Gastrocnemius medialis (tissue), 4 donors: ENCODE results near the gene PDCD1. TPM values are rescaled to one million over a fixed set of nuclear protein-coding genes. Genes with fewer than 3 reads are reported as not detected.

Experiments used
- ATAC-seq, 2 donors: fragments of 150-250 bp; one replicate each; pipeline ENCODE4 v1.9.1; 2016
- DNase-seq, 2 donors: peaks; one replicate each; pipeline ENCODE4 v3.0.0-alpha.2; 2019
- H3K27ac ChIP-seq, 4 donors: fragments of 200-600 bp; sonication (generic); 1 replicate in 1 of 4; 2 replicates in 3 of 4; pipeline ENCODE4 v1.5.1; 2016 to 2018; ENCODE audit warnings: mild to moderate bottlenecking in 2 of 4, moderate library complexity in 1 of 4
- H3K27me3 ChIP-seq, 3 donors: fragments of 200-600 bp; sonication (generic) in 2 of 3; 1 replicate in 1 of 3; 2 replicates in 2 of 3; pipeline versions ENCODE4 v1.5.1 to v1.6.0; 2016 to 2019; ENCODE audit warnings: mild to moderate bottlenecking in 1 of 3, moderate library complexity in 1 of 3
- H3K36me3 ChIP-seq, 2 donors: fragments of 200-600 bp; sonication (generic) in 1 of 2; one replicate each; pipeline ENCODE4 v1.5.1; 2017 to 2018
- H3K4me1 ChIP-seq, 2 donors: fragments of 200-600 bp; sonication (generic) in 1 of 2; one replicate each; pipeline ENCODE4 v1.5.1; 2016 to 2017; ENCODE audit warnings: mild to moderate bottlenecking in 2 of 2
- H3K4me3 ChIP-seq, 4 donors: fragments of 200-600 bp; sonication (generic) in 3 of 4; 1 replicate in 1 of 4; 2 replicates in 3 of 4; pipeline ENCODE4 v1.5.1; 2016 to 2019; ENCODE audit warnings: mild to moderate bottlenecking in 2 of 4
- H3K9me3 ChIP-seq, 3 donors: fragments of 200-600 bp; sonication (generic) in 2 of 3; 1 replicate in 1 of 3; 2 replicates in 2 of 3; pipeline ENCODE4 v1.5.1; 2016 to 2019
- CTCF ChIP-seq, 5 experiments: fragments of 450-650 bp in 3 of 5; fragments of 200-600 bp in 2 of 5; sonication (generic) in 2 of 5; IDR thresholded peaks in 4 of 5; conservative IDR thresholded peaks in 1 of 5; 1 replicate in 4 of 5; 2 replicates in 1 of 5; pipeline ENCODE4 v1.5.1; 2016 to 2019; ENCODE audit warnings: antibody characterized with exemption in 5 of 5, mild to moderate bottlenecking in 3 of 5, moderate library complexity in 3 of 5
- POLR2A ChIP-seq, 2 donors: fragments of 450-650 bp; IDR thresholded peaks; one replicate each; pipeline ENCODE4 v1.6.1; 2017; ENCODE audit warnings: antibody characterized with exemption in 2 of 2, mild to moderate bottlenecking in 2 of 2, moderate library complexity in 2 of 2
- in situ Hi-C, 4 donors: fragments of 200-750 bp; cut with MboI; loops; one replicate each; pipeline versions ENCODE4 v1.15.0 to v1.8.0; 2017; ENCODE audit warnings: low sequenced_read_pairs in 4 of 4
- intact Hi-C: fragments of 100-400 bp; cut with DNase I; formaldehyde crosslinking; loops from one replicate; pipeline ENCODE4 v1.15.1; 2023; ENCODE audit warnings: low total_unique reads
- total RNA-seq, 4 donors: library from RNA; depleted of rRNA; stranded (reverse); fragments of >200 nt; gene quantifications; one replicate each; pipeline versions ENCODE4 v1.1.0 to v1.2.3, GENCODE V29; 2016

PDCD1 gene
- total RNA-seq, 4 donors from 2014 or later = 0.13 TPM; not detected in 3

GRCh38 chr2:241863536-241863954, 4.9 kb upstream of the PDCD1 start:
- in situ Hi-C loops = no loop called here
- H3K4me3 ChIP-seq = peak overlapping the region in 1 of 4 donors; percentile 15
- peaks cover 40 to 52% (median 51%) of the 10 kb centered on the region in 3 donors for H3K27me3 ChIP-seq
- no peaks in the 10 kb centered on the region for H3K36me3 ChIP-seq
- no peaks in the 10 kb centered on the region for H3K9me3 ChIP-seq
- DNase-seq (no peak), ATAC-seq (no peak)
- intact Hi-C loops = no loop called here
- H3K4me1 ChIP-seq = peaks cover 13 to 17% of the 10 kb centered on the region in 2 donors
- TF ChIP-seq CTCF (IDR thresholded peaks at IDR 0.05 in 4 of 5, conservative IDR thresholded peaks at IDR 0.05 in 1 of 5) = no peak
- TF ChIP-seq POLR2A (IDR thresholded peaks at IDR 0.05) = no peak
- H3K27ac ChIP-seq = no peak overlapping the region

GRCh38 chr2:241862775-241863535, 4.3 kb upstream of the PDCD1 start:
- H3K27ac ChIP-seq = no peak overlapping the region
- H3K4me1 ChIP-seq = peaks cover 13 to 17% of the 10 kb centered on the region in 2 donors
- in situ Hi-C loops = no loop called here
- H3K27me3 ChIP-seq = peaks cover 40 to 52% (median 51%) of the 10 kb centered on the region in 3 donors
- peak overlapping the region in 1 of 4 donors; percentile 15 for H3K4me3 ChIP-seq
- DNase-seq (no peak), ATAC-seq (no peak)
- H3K36me3 ChIP-seq = no peaks in the 10 kb centered on the region
- intact Hi-C loops = no loop called here
- no peak for TF ChIP-seq POLR2A (IDR thresholded peaks at IDR 0.05)
- no peak for TF ChIP-seq CTCF (IDR thresholded peaks at IDR 0.05 in 4 of 5, conservative IDR thresholded peaks at IDR 0.05 in 1 of 5)
- no peaks in the 10 kb centered on the region for H3K9me3 ChIP-seq

- intact Hi-C loops = no loop called here
- peaks cover 40 to 51% (median 46%) of the 10 kb centered on the region in 3 donors for H3K27me3 ChIP-seq
- H3K4me1 ChIP-seq = peaks cover 13 to 17% of the 10 kb centered on the region in 2 donors
- no peak for DNase-seq
- H3K4me3 ChIP-seq = no peak overlapping the region
- no peaks in the 10 kb centered on the region for H3K9me3 ChIP-seq
- H3K36me3 ChIP-seq = no peaks in the 10 kb centered on the region
- no peak for TF ChIP-seq POLR2A (IDR thresholded peaks at IDR 0.05)
- TF ChIP-seq CTCF (IDR thresholded peaks at IDR 0.05 in 4 of 5, conservative IDR thresholded peaks at IDR 0.05 in 1 of 5) = no peak
- in situ Hi-C loops = no loop called here
- H3K27ac ChIP-seq = no peak overlapping the region
- ATAC-seq = no peak
Measured at GRCh38 chr2:241862093-241862492, 3.4 kb upstream of the PDCD1 start.

GRCh38 chr2:241861264-241861663, 2.6 kb upstream of the PDCD1 start:
- in situ Hi-C loops = no loop called here

More at GRCh38 chr2:241861264-241861663, 2.6 kb upstream of the PDCD1 start:
- DNase-seq (no peak), ATAC-seq (no peak)
- Histone ChIP-seq H3K27ac (no peak overlapping the region), H3K4me1 (peaks cover 13 to 17% of the 10 kb centered on the region in 2 donors), H3K9me3 (no peaks in the 10 kb centered on the region), H3K27me3 (peaks cover 40 to 43% (median 41%) of the 10 kb centered on the region in 3 donors), H3K4me3 (no peak overlapping the region), H3K36me3 (no peaks in the 10 kb centered on the region)
- TF ChIP-seq POLR2A (IDR thresholded peaks at IDR 0.05) = no peak
- no peak for TF ChIP-seq CTCF (IDR thresholded peaks at IDR 0.05 in 4 of 5, conservative IDR thresholded peaks at IDR 0.05 in 1 of 5)
- intact Hi-C loops = no loop called here
